ENCODE measurements around the gene IHH.
A peak's percentile ranks its signal among the peaks of the same experiment; 100 is the strongest.

The IHH gene

DNA sequence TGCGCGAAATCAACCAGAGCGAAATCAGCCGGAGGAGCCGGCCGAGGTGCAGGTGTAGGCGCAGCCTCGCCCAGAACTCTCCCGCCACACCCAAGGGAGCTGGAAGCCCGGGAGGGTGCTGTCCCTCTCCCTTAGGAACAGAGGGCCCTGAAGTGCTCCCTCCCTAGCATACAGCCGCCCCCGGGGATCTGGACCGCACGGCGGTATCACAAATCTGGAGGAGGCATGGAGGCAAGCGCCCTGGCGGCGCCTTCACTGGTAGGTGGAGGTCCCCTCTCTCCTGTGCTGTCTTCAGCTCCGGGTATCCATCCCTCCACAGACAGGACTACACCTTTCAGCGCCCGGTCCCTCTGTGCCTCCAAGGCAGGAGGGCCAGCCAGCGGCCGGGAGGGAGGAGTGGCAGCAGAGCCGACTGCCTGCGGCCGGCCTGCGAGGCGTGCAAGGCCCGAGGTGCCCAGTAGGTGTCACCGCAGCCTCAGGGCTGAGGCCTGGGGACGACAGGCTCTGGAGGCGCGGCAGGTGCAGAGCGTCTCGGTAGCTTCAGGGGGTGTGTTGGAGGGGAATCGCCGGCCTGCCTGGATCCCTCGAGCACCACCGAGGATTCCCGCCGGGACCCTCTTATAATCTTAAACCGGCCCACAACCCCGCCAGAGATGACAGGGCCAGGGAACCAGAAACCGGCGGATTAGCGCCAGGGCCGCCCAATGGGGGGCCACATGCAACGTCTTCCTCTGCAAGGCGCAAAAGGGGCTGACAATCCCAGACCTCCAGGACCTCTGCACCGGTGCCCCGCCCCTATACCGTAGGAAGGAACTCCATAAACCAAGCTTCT lies 2.8 kb downstream of the IHH start:
- TF ChIP-seq FOXP2 (optimal IDR thresholded peaks at IDR 0.05; ENCODE audit: borderline replicate concordance, extremely low read depth, extremely low read length, insufficient read depth) (peak; percentile 73), SIN3A (IDR thresholded peaks at IDR 0.05; ENCODE audit: borderline replicate concordance, insufficient read depth, low read length) (no peak), POLR2AphosphoS5 (IDR thresholded peaks at IDR 0.05; ENCODE audit: low read depth, low read length) (no peak), TAF1 (IDR thresholded peaks at IDR 0.05; ENCODE audit: borderline replicate concordance, insufficient read depth, low read length) (no peak)
- TF ChIP-seq, protein P1, sequence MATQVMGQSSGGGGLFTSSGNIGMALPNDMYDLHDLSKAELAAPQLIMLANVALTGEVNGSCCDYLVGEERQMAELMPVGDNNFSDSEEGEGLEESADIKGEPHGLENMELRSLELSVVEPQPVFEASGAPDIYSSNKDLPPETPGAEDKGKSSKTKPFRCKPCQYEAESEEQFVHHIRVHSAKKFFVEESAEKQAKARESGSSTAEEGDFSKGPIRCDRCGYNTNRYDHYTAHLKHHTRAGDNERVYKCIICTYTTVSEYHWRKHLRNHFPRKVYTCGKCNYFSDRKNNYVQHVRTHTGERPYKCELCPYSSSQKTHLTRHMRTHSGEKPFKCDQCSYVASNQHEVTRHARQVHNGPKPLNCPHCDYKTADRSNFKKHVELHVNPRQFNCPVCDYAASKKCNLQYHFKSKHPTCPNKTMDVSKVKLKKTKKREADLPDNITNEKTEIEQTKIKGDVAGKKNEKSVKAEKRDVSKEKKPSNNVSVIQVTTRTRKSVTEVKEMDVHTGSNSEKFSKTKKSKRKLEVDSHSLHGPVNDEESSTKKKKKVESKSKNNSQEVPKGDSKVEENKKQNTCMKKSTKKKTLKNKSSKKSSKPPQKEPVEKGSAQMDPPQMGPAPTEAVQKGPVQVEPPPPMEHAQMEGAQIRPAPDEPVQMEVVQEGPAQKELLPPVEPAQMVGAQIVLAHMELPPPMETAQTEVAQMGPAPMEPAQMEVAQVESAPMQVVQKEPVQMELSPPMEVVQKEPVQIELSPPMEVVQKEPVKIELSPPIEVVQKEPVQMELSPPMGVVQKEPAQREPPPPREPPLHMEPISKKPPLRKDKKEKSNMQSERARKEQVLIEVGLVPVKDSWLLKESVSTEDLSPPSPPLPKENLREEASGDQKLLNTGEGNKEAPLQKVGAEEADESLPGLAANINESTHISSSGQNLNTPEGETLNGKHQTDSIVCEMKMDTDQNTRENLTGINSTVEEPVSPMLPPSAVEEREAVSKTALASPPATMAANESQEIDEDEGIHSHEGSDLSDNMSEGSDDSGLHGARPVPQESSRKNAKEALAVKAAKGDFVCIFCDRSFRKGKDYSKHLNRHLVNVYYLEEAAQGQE (IDR thresholded peaks at IDR 0.05; ENCODE audit: insufficient read depth in 1 of 2, low read depth in 2 of 2, low read length in 2 of 2) = no peak

DNA sequence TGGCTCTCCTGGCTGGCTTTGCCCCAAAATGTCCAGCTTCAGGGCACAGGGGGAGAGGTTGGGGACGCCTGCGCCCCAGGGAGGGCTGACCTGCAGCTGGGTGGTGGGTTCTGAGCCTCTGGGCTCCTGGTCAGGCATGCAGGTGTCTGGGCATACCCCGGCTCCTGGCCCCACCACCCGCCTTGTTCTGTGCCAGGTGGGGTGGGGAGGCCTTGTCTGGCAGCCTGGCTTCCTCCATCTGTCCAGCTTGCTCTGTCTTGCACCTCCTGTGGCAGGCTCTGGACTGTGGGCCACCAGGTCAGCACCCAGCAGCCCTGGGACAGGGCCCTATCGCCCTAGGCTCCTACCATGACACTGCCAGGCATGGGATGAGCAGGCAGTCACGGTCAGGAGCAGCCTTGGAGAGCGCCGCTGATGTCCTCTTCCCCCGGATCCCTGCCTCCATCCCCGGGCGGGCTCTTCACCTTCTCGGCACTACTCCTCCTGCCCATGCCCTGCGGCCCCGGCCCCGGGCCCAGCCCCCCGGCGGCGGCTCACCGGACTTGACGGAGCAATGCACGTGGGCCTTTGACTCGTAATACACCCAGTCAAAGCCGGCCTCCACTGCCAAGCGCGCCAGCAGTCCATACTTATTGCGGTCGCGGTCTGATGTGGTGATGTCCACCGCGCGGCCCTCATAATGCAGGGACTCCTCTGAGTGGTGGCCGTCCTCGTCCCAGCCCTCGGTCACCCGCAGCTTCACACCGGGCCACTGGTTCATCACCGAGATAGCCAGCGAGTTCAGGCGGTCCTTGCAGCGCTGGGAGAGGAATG lies 3.6 kb downstream of the IHH start:
- TF ChIP-seq SIN3A (IDR thresholded peaks at IDR 0.05; ENCODE audit: borderline replicate concordance, insufficient read depth, low read length) (no peak), FOXP2 (optimal IDR thresholded peaks at IDR 0.05; ENCODE audit: borderline replicate concordance, extremely low read depth, extremely low read length, insufficient read depth) (no peak), TAF1 (IDR thresholded peaks at IDR 0.05; ENCODE audit: borderline replicate concordance, insufficient read depth, low read length) (no peak), POLR2AphosphoS5 (IDR thresholded peaks at IDR 0.05; ENCODE audit: low read depth, low read length) (no peak)
- TF ChIP-seq, protein P1 (IDR thresholded peaks at IDR 0.05; ENCODE audit: insufficient read depth in 1 of 2, low read depth in 2 of 2, low read length in 2 of 2) = no peak

DNA sequence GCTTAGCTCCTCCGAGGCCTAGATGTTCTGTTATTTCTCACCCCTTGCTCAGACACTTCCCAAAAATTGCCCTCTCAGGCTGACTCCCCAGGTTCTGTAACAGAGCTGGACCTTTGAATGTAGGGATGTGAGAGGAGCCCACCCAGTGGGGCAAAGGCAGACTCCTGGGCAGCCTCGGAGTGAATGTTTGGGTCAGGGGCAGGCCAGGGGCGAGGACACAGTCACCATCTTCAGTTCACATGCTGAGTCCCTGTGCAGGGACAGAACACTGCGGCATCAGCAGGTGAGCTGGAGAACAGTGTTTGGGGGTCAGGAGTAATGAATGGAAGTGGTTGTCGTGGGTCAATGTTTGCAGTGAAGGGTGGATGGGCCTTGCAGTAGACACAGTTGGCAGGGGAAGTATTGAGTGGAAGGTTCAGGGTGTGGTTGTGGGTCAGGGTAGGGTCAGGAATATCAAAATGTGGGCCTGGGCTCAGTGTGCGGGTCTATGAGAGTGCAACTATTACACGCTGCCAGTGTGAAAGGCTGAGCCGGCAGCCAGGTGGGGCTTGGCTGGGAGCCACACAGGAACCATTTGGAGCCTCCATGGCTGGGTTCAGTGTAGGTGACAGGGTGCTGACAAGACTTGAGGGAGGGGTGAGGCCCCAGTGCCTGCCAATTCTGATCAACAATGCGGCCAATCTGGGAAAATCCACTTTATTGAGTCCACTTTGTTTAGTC lies 4.4 kb downstream of the IHH start:
- TF ChIP-seq SIN3A (IDR thresholded peaks at IDR 0.05; ENCODE audit: borderline replicate concordance, insufficient read depth, low read length) = no peak
- TF ChIP-seq POLR2AphosphoS5 (IDR thresholded peaks at IDR 0.05; ENCODE audit: low read depth, low read length) = no peak
- TF ChIP-seq FOXP2 (optimal IDR thresholded peaks at IDR 0.05; ENCODE audit: borderline replicate concordance, extremely low read depth, extremely low read length, insufficient read depth) = no peak
- TF ChIP-seq, protein P1 (IDR thresholded peaks at IDR 0.05; ENCODE audit: insufficient read depth in 1 of 2, low read depth in 2 of 2, low read length in 2 of 2) = no peak
- no peak for TF ChIP-seq TAF1 (IDR thresholded peaks at IDR 0.05; ENCODE audit: borderline replicate concordance, insufficient read depth, low read length)

DNA sequence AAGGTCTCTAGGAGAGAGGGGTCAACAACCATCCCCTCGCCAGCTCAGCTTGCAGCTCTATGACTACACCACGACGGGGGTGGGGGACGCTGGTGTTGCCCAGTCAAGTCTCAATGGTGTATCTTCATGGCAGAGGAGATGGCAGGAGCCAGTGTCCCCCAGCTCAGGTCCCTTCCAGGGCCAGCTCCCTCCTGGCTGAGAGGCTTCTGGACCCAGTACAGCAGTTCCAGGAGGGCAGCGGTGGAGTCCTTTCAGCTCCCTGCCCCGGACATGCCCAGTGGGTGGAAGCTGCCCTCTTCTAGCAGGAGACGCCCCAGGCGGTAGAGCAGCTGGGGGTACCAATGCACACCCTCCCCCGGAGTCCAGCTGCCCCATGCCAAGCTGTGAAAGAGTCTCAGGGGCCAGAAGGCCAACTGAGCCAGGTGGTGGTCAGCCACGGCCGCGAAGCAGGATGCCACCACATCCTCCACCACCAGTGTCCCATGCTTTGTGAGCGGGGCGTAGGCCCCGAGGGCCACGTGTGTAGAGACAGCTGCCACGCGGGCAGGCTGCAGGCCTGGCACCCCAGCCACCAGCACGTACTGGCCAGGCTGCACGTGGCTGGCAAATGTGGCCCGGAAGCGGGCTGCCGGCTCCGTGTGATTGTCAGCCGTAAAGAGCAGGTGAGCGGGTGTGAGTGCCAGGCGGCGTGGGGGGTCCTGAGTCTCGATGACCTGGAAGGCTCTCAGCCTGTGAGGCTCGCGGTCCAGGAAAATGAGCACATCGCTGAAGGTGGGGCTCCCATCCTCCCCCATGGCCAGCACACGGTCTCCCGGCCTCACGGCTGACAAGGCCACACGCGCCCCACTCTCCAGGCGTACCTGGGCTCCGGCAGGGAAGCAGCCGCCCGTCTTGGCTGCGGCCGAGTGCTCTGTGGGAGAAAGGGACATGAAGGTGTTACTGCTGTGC lies 5.5 kb downstream of the IHH start:
- TF ChIP-seq, protein P1 (IDR thresholded peaks at IDR 0.05; ENCODE audit: insufficient read depth in 1 of 2, low read depth in 2 of 2, low read length in 2 of 2) = no peak
- TF ChIP-seq POLR2AphosphoS5 (IDR thresholded peaks at IDR 0.05; ENCODE audit: low read depth, low read length) (no peak), SIN3A (IDR thresholded peaks at IDR 0.05; ENCODE audit: borderline replicate concordance, insufficient read depth, low read length) (no peak), TAF1 (IDR thresholded peaks at IDR 0.05; ENCODE audit: borderline replicate concordance, insufficient read depth, low read length) (no peak), FOXP2 (optimal IDR thresholded peaks at IDR 0.05; ENCODE audit: borderline replicate concordance, extremely low read depth, extremely low read length, insufficient read depth) (no peak)

Measured in PFSK-1 (cell line).